HG02798 (cell line): ENCODE measurements around the gene CD300LG.
"Not testable (repeated sequence)": the region's sequence is repeated elsewhere in the genome, so short reads cannot be mapped to it uniquely, and the experiment has no call there.

Experiments used
- ATAC-seq: cut with Tn5 transposase; IDR thresholded peaks from one replicate; pipeline ENCODE4 v1.9.1; 2021; ENCODE audit warnings: mild to moderate bottlenecking; ENCODE audit not compliant: unreplicated experiment, poor library complexity

CD300LG gene

DNA sequence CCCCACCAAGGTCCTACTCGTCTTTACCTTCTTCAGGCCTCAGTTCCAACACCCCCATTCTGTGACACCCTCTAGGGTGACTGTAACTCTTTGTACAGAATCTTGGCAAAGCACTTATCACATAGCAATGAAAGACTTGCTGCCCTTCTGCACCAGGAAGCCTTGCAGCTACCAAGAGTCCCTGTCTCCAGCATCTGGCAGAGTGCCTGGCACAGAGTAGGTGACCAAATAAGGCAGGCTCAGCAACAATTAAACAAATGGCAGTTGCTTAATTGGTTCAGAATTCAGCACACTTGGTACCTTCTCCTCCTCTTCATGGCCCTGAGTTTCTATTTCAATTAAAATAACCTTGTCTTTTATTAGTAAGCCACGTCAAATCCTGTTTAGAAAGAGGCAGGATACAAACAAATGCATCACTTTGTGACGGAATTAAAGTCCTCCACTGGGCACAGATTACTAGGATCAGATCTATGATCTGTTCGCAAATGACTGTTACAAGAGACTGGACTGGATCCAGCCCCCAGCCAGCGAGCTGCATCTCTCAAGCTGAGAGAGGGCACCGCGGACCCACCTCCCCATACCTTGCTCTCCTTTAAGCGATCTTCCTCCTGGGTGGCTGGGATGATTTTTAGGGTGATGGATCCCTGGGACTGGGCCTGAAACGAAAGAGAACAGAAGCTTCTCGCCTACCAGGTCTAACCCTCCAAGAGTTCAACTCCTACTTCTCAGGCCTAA, 23.5 kb upstream of the CD300LG start:
- no peak for ATAC-seq

DNA sequence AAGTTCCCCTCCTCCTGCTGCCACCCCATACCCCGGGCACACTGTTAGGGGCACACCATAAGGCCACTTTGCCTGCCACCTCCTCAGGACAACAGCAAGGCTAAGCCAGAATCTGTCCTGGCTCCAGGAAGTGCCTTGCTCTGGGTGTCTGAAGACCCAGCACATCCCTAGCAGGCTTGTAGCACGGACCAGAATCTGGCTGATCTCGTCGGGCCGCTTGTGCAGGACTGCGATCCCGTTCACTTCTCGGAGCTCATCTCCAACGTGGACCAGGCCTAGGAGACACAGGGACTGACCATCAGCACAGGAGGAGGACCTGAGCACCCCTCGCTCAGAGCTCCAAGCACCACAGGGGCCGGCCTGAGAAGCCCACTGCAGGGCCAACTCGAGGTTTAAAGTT, 21.4 kb upstream of the CD300LG start:
- ATAC-seq, result no peak

DNA sequence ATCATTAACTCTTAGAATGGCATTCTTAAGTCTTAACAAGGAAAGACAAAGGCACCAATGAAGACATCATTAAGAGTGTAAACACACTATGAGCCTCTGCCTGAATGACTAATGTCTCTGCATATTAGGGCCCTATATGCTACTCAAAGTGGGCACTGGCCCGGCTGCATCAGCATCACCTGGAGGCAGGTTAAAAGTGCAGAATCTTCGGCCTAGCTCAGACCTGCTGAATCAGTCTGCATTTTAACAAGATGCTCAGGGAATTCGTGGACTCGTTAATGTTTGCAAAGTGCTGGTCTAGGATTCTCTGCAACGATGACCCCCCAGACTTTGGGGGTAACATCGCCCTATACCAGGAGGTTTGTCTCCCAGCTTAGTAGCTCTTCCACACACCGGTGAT, 20.8 kb upstream of the CD300LG start:
- ATAC-seq, result no peak

DNA sequence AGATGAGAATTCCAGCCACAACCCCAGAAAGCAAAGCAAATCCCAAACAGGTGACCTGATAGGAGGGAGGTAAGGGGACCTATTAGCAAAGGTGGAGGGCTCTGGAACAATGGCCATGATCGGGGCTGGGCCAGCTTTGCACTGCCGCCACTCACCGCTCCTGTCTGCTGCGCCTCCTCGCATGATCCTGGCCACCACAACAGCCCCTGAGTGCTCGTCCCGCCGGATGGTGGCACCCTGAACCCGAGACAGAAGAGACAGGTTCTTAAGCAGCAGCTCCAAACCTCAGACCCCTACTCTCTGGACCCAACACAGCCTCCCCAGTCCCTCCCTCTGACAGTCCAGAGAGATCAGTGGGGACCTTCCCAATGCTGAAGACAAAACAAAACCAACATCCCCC, 19.4 kb upstream of the CD300LG start:
- ATAC-seq, result no peak

DNA sequence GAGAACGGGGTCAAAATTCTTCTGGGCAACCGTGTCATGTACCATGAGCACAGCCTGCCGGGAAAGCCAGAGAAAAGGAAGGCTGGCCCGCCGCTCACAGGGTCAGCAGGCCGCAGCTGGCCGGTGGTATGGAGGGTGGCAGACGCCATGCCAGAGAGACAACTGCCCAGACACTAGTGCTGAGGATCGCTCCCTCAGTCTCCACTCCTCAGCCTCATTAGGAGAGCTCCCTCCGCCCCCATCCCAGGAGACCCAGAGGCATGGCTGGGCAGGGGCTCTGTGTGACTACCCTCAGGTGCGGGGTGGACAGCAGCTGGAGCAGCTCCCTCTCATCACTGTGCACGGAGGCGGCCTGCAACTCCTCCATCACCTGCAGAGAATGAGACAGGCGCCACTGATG, 17.2 kb upstream of the CD300LG start:
- no peak for ATAC-seq

DNA sequence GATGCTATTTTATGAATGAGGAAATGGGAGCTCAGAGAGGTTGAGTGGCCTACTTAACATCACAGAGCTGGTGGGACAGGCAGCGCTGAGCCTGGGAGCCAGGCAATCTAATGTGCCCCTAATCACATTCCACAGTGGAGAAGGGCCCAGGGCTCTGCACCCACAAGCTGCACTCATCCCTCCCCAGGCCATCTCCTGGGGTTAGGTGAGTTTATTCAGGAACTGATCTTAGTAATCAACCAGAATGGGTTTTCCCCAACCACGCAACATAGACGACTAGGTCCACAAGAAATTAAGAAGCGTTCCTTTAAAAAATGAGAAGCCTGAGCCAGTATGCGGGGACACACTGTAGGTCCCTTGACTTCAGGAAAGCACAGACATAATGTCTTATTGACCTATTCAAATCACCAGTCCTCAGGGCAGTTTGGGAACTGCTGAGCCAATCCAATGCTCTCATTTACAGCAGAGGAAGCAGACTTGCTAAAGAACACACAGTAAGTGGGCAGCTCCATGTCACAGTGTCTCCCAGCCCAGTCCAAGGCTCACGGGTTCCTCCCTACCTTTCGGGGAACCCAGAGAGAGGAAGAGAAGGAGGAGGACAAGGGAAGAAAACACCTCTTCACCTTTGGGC, 16.4 kb upstream of the CD300LG start:
- no peak for ATAC-seq

DNA sequence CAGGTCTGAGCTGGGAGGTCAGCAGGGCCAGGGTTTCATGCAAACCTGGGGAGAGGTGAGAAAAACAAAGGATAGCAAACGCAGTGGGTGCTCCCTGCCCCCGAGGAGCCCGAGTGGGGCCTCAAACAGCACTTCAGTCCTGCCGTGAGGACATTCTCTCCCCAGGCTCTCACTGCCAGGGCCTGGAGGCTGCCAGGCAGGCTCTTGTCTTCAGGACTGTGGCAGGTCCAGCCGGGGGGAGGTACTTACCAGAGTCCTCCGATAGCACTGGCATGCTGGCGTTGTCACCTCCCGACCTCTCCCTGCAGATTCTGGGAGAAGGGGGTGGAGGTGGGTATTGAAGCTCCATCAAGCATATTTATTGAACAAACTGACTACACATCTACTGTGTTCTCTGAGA, 15.3 kb upstream of the CD300LG start:
- no peak for ATAC-seq

DNA sequence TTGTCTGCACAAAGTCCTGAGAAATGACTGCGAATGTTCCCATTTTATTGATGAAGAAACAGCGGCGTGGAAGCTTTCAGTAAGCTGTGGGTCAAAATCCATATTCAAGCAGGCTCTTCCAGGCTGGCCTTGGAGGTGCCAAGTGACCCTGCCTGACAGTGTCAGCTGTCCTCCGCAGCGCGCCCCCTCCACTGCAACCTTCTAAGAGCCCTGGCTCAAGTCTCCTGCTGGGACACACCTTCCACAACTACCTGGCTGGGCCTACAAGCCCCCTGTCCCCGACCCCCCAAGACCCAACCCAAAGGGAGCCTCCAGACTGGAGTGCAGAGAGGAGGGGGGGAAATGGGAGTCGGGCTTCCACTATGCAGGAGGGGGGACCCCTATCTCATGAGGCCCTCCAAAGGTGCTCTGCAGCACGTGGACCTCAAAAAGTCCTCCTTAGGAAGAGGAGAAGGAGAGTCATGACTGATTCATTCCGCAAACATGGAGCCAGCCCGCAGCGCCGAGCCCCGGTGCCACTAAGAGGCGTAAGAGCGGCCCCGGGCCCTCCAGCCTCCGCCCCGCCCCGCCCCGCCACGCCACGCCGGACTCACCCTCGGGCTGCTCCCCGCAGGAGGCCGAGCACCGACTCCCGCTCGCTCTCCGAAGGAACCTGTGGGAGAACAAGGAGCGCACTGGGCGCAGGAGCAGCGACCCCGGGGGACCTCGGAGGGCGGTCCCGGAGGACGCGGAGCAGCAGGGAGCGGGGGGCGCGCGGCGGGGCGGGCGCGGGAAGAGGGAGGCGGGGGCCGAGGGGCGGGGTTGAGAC, 14.6 kb upstream of the CD300LG start:
- no peak for ATAC-seq

DNA sequence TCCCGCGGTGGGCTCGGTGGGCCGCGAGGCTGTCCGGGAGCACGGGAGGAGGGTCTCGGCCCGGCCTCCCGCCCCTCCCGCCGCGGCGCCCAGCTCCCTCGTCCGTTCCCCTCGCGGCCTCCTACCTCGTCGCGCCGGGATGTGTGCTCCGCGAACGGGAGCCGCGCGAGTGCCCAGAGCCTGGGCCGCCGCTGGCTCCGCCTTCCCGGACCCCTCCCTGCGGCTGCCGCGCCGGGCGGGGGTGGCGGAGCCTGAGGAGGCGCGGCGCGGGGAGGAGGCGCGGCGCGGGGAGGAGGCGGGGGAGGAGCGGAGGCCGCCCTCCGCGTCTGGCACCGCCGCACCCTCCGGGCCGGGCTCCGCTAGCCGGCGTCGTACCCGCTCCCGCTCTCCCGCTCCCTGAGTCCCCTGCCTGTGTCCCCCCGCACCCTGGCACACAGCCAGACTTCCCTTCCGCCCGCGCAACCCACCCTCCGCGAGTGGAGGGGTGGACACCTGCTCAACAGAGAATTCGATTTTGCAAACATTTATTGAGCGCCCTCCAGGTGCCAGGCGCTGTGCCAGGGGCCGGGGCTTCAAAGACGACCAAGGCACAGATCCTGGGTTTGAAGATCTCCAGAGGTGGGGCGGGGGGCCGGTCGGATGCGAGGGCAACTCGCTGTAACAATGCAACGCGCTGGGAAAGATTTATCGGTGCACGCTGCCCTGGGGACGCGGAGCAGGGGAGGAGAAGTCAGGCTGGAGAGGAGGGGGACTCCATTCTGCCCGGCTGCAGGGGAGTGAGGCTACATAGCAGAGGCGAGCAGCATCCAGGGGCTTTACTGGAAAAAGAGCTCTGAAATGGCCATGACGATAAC, 13.8 kb upstream of the CD300LG start, which contains the start of gene MPP3:
Gene MPP3 (minus strand): TSS at position 171 of the 854 bp plus-strand sequence. CDS start 1,240 bp downstream, outside the sequence.
- no peak for ATAC-seq

DNA sequence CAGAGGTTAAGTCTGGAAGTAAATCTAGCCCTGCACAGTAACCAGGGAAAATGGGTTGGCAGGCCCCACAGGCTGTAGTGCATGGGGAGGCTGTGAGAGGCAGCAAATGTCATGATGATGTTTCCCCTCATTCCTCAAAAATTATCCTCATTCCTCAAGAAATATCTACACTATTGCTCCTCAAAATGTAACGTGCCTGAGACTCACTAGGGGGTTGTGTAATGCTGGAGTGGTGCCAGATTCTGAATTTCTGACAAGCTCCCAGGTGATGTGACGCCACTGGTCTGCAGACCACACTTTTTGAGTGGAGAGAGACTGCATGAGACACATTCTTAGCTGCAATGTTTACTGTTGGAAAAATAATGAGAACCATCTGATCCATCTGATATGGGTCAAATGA, 12.9 kb upstream of the CD300LG start:
- no peak for ATAC-seq

DNA sequence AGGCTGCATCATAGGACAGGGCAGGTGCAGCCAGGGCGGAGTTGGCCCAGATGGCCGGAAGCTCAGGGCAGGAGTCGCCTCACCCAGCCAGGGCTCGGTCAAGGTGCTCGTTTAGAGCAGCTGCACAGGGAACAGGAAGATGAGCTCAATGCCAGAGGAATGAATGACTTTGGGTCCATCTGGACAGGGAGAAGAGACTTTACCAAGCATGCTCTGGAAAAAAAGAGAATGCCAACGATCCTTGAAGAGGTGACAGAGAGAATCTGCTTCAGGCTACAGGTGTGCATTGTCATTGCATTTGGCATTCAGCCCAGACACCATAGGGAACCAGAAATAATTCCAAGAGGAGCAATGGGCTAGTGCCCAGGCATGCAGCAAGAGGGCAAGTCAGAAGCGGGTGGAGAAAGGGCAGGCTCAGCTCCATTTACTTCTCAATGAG, 7.3 kb upstream of the CD300LG start:
- no peak for ATAC-seq

DNA sequence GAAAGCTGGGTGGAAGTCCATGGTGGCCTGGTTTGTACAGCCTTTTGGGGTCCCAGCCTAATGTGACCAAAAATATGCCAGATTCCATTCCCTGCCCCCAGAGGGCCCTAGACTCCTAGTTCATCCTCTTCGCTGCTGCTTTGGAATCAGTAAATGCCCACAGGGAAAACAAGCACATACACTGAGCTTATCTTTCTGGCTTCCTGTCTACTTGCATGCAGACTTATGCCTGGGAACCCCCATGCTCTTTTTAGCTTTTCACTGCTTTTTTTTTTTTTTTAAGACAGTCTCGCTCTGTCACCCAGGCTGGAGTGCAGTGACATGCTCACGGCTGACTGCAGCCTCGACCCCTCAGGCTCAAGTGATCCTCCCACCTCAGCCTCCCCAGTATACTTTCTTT, 6.2 kb upstream of the CD300LG start:
- no peak for ATAC-seq

DNA sequence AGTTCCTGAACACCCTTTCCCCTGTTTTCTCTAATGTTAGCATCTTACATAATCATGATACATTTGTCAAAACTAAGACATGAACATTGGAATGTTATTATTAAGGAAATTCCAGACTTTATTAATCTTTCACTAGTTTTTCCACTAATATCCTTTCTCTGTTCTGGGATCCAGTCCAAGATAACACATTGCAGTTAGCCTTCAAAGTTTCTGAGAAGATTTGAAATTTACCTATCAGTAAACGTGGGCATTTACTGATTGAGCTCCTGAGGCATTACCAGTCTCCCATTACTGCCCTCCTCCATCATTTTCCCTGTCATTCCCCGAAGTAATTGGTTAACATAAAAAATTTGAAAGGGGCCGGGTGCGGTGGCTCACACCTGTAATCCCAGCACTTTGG, 5.7 kb upstream of the CD300LG start:
- no peak for ATAC-seq

DNA sequence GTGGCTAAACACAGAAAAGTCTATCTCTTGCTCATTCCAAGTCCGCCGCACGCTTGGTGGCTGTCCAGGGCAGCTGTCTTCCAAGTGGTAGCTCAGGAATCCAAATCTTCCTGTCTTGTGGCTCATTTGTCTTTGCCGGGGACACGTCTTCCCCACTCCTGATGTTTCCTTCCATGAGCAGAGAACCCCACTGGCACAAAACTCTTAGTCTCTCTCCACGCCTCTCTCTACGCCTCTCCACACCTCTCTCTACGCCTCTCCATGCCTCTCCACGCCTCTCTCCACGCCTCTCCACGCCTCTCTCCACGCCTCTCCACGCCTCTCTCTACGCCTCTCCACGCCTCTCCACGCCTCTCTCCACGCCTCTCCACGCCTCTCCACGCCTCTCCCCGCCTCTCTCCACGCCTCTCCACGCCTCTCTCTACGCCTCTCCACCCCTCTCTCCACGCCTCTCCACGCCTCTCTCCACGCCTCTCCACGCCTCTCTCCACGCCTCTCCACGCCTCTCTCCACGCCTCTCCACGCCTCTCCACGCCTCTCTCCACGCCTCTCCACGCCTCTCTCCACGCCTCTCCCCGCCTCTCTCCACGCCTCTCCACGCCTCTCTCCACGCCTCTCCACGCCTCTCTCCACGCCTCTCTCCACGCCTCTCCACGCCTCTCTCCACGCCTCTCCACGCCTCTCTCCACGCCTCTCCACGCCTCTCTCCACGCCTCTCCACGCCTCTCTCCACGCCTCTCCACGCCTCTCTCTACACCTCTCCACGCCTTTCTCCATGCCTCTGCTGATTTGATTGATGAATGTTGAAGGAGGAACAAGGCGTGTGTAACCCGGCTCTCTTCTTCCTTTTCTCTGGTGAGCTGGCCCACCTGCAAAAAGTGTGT, 4.6 kb upstream of the CD300LG start:
- not testable (repeated sequence) for ATAC-seq

DNA sequence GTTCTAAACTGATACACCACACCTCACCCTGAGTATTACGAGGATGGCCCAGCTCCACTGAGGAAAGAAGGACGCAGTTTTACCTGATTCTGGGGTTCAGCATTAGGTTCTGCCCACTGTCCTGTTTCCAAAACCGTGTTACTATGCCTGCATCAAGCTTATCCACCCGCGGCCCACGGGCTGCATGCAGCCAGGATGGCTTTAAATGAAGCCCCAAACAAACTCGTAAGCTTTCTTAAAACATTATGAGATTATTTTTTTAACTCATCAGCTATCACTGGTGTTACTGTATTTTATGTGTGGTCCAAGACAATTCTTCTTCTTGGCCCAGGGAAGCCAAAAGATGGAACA, 4.0 kb upstream of the CD300LG start:
- no peak for ATAC-seq

DNA sequence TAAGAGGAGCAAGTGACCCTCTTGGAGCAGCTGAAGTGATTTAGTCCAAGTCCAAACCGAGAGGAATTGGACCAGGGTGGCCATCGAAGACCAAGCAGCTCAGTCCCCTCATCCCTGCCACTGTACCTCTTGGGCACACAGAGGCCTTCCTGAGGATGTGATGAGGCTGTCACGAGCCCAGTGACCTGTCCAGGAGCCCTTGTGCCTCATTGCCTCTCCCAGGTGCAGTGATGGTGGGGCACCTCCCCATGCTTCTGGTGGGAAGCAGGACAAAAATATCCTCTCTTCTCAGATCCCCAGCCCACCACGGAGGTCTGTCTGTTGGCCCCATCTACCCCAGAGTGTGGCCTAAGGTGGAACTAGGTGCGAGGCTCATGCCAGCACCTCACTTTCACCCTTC, 2.7 kb upstream of the CD300LG start:
- ATAC-seq, result no peak

DNA sequence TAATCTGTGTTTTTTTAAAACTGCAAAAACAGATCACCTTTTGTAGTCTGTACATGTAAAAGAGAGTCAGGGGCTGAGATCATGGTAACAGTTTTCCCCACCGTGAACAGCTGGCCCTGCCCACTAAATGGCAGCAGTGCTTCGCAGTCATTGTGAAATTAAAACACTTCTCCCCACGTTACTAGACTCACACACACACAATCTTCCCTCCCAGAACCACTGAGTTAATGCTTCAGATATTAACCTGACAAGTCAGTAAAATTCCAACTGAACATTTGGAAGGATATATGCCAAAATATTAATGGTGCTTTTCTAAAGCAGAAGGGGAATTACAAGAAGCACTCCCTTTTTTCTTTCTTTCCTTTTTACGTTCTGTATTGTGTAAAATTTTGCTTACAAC, 1.2 kb upstream of the CD300LG start:
- ATAC-seq, result no peak

DNA sequence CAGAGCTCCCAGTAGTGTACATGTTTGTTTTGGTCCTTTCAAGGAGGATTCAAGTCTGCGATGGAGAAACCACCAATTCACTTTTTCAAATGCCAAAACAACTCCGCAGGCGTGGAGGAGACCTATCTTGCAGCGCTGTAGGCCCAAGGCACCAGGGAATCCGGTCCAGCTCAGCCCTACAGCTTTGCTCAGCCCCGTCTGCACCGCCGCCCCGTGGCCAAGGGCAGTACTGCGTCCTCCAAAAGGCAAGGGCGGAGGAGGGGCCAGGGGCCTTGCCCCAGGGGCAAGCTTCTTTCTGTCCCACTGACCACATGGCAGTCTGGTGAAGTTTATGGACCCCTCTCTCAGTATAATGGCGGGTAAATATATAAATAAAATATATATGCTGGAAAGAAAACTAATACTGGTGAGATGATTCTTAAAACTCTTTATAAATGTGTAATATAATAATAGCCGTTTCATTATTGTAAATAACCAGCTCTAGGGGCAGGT, 709 bp upstream of the CD300LG start:
- no peak for ATAC-seq

DNA sequence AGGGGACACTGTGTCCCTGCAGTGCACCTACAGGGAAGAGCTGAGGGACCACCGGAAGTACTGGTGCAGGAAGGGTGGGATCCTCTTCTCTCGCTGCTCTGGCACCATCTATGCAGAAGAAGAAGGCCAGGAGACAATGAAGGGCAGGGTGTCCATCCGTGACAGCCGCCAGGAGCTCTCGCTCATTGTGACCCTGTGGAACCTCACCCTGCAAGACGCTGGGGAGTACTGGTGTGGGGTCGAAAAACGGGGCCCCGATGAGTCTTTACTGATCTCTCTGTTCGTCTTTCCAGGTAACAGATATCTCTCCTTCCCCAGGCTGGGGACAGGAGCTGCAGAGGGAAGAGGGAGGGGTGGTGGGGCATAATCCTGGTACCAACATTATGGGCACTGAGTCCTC, 1.6 kb downstream of the CD300LG start:
- no peak for ATAC-seq
